ENCODE data around the gene CLK1. TPM values are rescaled to one million over a fixed set of nuclear protein-coding genes. Genes with fewer than 3 reads are reported as not detected.

CLK1 gene
- total RNA-seq, 4 donors from 2014 or later = 187 to 265 (median 234) TPM

- no peak for DNase-seq
- H3K27ac ChIP-seq = no peak overlapping the region
- no peaks in the 10 kb centered on the region for H3K36me3 ChIP-seq
- TF ChIP-seq POLR2A (IDR thresholded peaks at IDR 0.05) = no peak
- no peak for TF ChIP-seq CTCF (IDR thresholded peaks at IDR 0.05)
- no peak overlapping the region for H3K4me3 ChIP-seq
- no peaks in the 10 kb centered on the region for H3K4me1 ChIP-seq
- intact Hi-C loops (cut with DNase I; ENCODE audit: low total_unique reads) = no loop called here
- no peaks in the 10 kb centered on the region for H3K27me3 ChIP-seq
- H3K9me3 ChIP-seq = no peaks in the 10 kb centered on the region
Measured at GRCh38 chr2:200851398-200852248, 12.8 kb downstream of the CLK1 start.

GRCh38 chr2:200850512-200851256 is 13.8 kb downstream of the CLK1 start:
- Histone ChIP-seq H3K27me3 (no peaks in the 10 kb centered on the region), H3K36me3 (no peaks in the 10 kb centered on the region), H3K4me3 (no peak overlapping the region), H3K27ac (no peak overlapping the region), H3K4me1 (no peaks in the 10 kb centered on the region), H3K9me3 (no peaks in the 10 kb centered on the region)
- intact Hi-C loops (cut with DNase I; ENCODE audit: low total_unique reads) = no loop called here
- TF ChIP-seq CTCF (IDR thresholded peaks at IDR 0.05) (no peak), POLR2A (IDR thresholded peaks at IDR 0.05) (no peak)
- DNase-seq = no peak

GRCh38 chr2:200847939-200848338 is 16.5 kb downstream of the CLK1 start:
- no peak overlapping the region for H3K4me3 ChIP-seq
- H3K36me3 ChIP-seq = no peaks in the 10 kb centered on the region
- H3K27me3 ChIP-seq = no peaks in the 10 kb centered on the region
- H3K9me3 ChIP-seq = no peaks in the 10 kb centered on the region
- intact Hi-C loops (cut with DNase I; ENCODE audit: low total_unique reads) = no loop called here
- H3K27ac ChIP-seq = no peak overlapping the region
- TF ChIP-seq CTCF (IDR thresholded peaks at IDR 0.05) (no peak), POLR2A (IDR thresholded peaks at IDR 0.05) (no peak)
- no peaks in the 10 kb centered on the region for H3K4me1 ChIP-seq
- no peak for DNase-seq

DNA sequence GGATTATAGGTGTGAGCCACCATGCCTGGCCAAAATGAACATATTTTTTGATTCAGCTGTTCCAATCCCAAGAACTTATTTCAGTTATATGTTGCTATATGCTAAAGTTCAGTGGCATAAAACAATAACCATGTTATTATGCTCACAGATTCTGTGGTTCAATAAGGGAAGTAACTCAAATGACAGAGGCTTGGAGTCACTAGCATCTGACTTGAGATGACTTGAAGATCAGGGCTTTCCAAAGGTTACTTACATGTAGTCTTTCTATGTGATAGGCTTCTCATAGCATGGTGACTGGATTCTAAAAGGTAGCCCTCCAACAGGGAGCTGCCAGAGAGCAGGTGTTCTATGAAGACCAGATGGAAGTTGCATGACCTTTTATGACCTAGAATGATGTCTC is 17.2 kb downstream of the CLK1 start:
- TF ChIP-seq CTCF (IDR thresholded peaks at IDR 0.05) (no peak), POLR2A (IDR thresholded peaks at IDR 0.05) (no peak)

More for the DNA sequence above, 17.2 kb downstream of the CLK1 start:
- intact Hi-C loops (cut with DNase I; ENCODE audit: low total_unique reads) = no loop called here
- no peak for DNase-seq
- H3K36me3 ChIP-seq = no peaks in the 10 kb centered on the region
- H3K4me3 ChIP-seq = no peak overlapping the region
- H3K9me3 ChIP-seq = no peaks in the 10 kb centered on the region
- H3K27me3 ChIP-seq = no peaks in the 10 kb centered on the region
- no peak overlapping the region for H3K27ac ChIP-seq
- no peaks in the 10 kb centered on the region for H3K4me1 ChIP-seq
